Mucosa of stomach (tissue), 1 donor: ENCODE results near the gene RAB5B.
"Not testable (repeated sequence)": the region's sequence is repeated elsewhere in the genome, so short reads cannot be mapped to it uniquely, and the experiment has no call there.

Source experiments
- H3K27me3 ChIP-seq: one replicate; pipeline ENCODE4 v1.7.0; 2013; ENCODE audit warnings: mild to moderate bottlenecking, low read length; ENCODE audit not compliant: control insufficient read depth, insufficient read depth
- H3K36me3 ChIP-seq: one replicate; pipeline ENCODE4 v1.7.0; 2013; ENCODE audit warnings: low read length; ENCODE audit not compliant: control insufficient read depth, insufficient read depth
- H3K4me1 ChIP-seq: one replicate; pipeline ENCODE4 v1.7.0; 2013; ENCODE audit warnings: mild to moderate bottlenecking, low read length; ENCODE audit not compliant: control insufficient read depth, insufficient read depth
- H3K4me3 ChIP-seq: one replicate; pipeline ENCODE4 v1.7.0; 2013; ENCODE audit warnings: low read length
- H3K9ac ChIP-seq: one replicate; pipeline ENCODE4 v1.7.0; 2013; ENCODE audit warnings: mild to moderate bottlenecking, low read length, moderate library complexity
- H3K9me3 ChIP-seq: one replicate; pipeline ENCODE4 v1.7.0; 2013; ENCODE audit warnings: mild to moderate bottlenecking, low read length, moderate library complexity; ENCODE audit not compliant: control insufficient read depth
- donor health status: Pancreatic carcinoma.

RAB5B gene

GRCh38 chr12:55996201-55996714 lies 22.4 kb downstream of the RAB5B start:
- no peaks in the 10 kb centered on the region for H3K27me3 ChIP-seq
- H3K9me3 ChIP-seq = no peaks in the 10 kb centered on the region
- peak overlapping the region; percentile 71 for H3K4me3 ChIP-seq
- peaks cover 5% of the 10 kb centered on the region for H3K36me3 ChIP-seq
- H3K9ac ChIP-seq = peak overlapping the region; percentile 86
- peaks cover 18% of the 10 kb centered on the region for H3K4me1 ChIP-seq

- no peaks in the 10 kb centered on the region for H3K27me3 ChIP-seq
- peaks cover 2% of the 10 kb centered on the region for H3K36me3 ChIP-seq
- H3K9ac ChIP-seq = peak within 1 kb of the TSS; percentile 86
- H3K4me1 ChIP-seq = peaks cover 25% of the 10 kb centered on the region
- H3K4me3 ChIP-seq = peak within 1 kb of the TSS; percentile 71
- no peaks in the 10 kb centered on the region for H3K9me3 ChIP-seq
Observed at GRCh38 chr12:55996715-55997534, 23.0 kb downstream of the RAB5B start, which contains the start of gene SUOX. SUOX (plus strand) TSS chr12:55997276; CDS start chr12:56002222, 4,946 bp downstream.

- H3K9ac ChIP-seq = peak overlapping the region; percentile 86
- peaks cover 27% of the 10 kb centered on the region for H3K4me1 ChIP-seq
Observed at GRCh38 chr12:55997535-55997859, 23.6 kb downstream of the RAB5B start.

GRCh38 chr12:55999522-55999921 lies 25.6 kb downstream of the RAB5B start:
- not testable (repeated sequence) for H3K9ac ChIP-seq, H3K36me3 ChIP-seq, H3K9me3 ChIP-seq, H3K4me3 ChIP-seq, H3K27me3 ChIP-seq
- peaks cover 27% of the 10 kb centered on the region for H3K4me1 ChIP-seq

More at GRCh38 chr12:55997535-55997859, 23.6 kb downstream of the RAB5B start:
- H3K36me3 ChIP-seq = no peaks in the 10 kb centered on the region
- H3K4me3 ChIP-seq = peak overlapping the region; percentile 71
- H3K27me3 ChIP-seq = no peaks in the 10 kb centered on the region
- no peaks in the 10 kb centered on the region for H3K9me3 ChIP-seq

- not testable (repeated sequence) for H3K9ac ChIP-seq
Observed at GRCh38 chr12:55999999-56000540, 26.2 kb downstream of the RAB5B start.

GRCh38 chr12:56001487-56002100 lies 27.7 kb downstream of the RAB5B start:
- H3K4me3 ChIP-seq = no peak overlapping the region
- H3K4me1 ChIP-seq = peaks cover 21% of the 10 kb centered on the region
- no peaks in the 10 kb centered on the region for H3K36me3 ChIP-seq
- H3K9me3 ChIP-seq = no peaks in the 10 kb centered on the region
- H3K27me3 ChIP-seq = no peaks in the 10 kb centered on the region
- no peak overlapping the region for H3K9ac ChIP-seq

More at GRCh38 chr12:55999999-56000540, 26.2 kb downstream of the RAB5B start:
- not testable (repeated sequence) for H3K4me3 ChIP-seq, H3K36me3 ChIP-seq, H3K27me3 ChIP-seq, H3K9me3 ChIP-seq
- peaks cover 27% of the 10 kb centered on the region for H3K4me1 ChIP-seq

- H3K4me1 ChIP-seq = peaks cover 17% of the 10 kb centered on the region
- H3K9me3 ChIP-seq, H3K27me3 ChIP-seq, H3K9ac ChIP-seq, H3K4me3 ChIP-seq, H3K36me3 ChIP-seq: not testable (repeated sequence)
Observed at GRCh38 chr12:56003376-56003775, 29.5 kb downstream of the RAB5B start.

- Histone ChIP-seq H3K4me1 (peaks cover 16% of the 10 kb centered on the region), H3K9ac (no peak overlapping the region), H3K27me3 (no peaks in the 10 kb centered on the region), H3K36me3 (no peaks in the 10 kb centered on the region), H3K4me3 (no peak overlapping the region), H3K9me3 (no peaks in the 10 kb centered on the region)
Observed at GRCh38 chr12:56004211-56004610, 30.3 kb downstream of the RAB5B start.

- H3K36me3 ChIP-seq = no peaks in the 10 kb centered on the region
- H3K27me3 ChIP-seq = no peaks in the 10 kb centered on the region
- H3K9me3 ChIP-seq = no peaks in the 10 kb centered on the region
- peak overlapping the region; percentile 82 for H3K9ac ChIP-seq
- H3K4me1 ChIP-seq = peaks cover 5% of the 10 kb centered on the region
- peak overlapping the region; percentile 51 for H3K4me3 ChIP-seq
Observed at GRCh38 chr12:56007564-56008559, 34.0 kb downstream of the RAB5B start.

GRCh38 chr12:56010111-56010570 lies 36.3 kb downstream of the RAB5B start:
- no peak overlapping the region for H3K4me3 ChIP-seq
- H3K9ac ChIP-seq = no peak overlapping the region
- peaks cover 10% of the 10 kb centered on the region for H3K4me1 ChIP-seq

GRCh38 chr12:56011509-56012090 lies 37.7 kb downstream of the RAB5B start:
- Histone ChIP-seq H3K4me3 (no peak overlapping the region), H3K4me1 (peaks cover 10% of the 10 kb centered on the region), H3K9me3 (no peaks in the 10 kb centered on the region), H3K9ac (no peak overlapping the region), H3K36me3 (no peaks in the 10 kb centered on the region), H3K27me3 (no peaks in the 10 kb centered on the region)

More at GRCh38 chr12:56010111-56010570, 36.3 kb downstream of the RAB5B start:
- no peaks in the 10 kb centered on the region for H3K36me3 ChIP-seq
- H3K9me3 ChIP-seq = no peaks in the 10 kb centered on the region
- no peaks in the 10 kb centered on the region for H3K27me3 ChIP-seq
